MM.1S (cell line): ENCODE results near the gene RHOU.

Experiments
- CTCF ChIP-seq: fragments of 300-600 bp; sonication (generic); IDR thresholded peaks from 2 replicates; pipeline ENCODE4 v1.5.1; 2016; ENCODE audit warnings: antibody characterized with exemption, low read length, mixed read lengths
- EZH2 ChIP-seq: fragments of 300-600 bp; sonication (generic); optimal IDR thresholded peaks from 2 replicates; pipeline ENCODE3; 2017; ENCODE audit warnings: low read depth, mild to moderate bottlenecking, antibody characterized with exemption, low read length, mixed read lengths
- EZH2phosphoT487 ChIP-seq: fragments of 300-600 bp; sonication (generic); IDR thresholded peaks from 2 replicates; pipeline ENCODE4 v1.6.1; 2018; ENCODE audit warnings: antibody characterized with exemption, low read length

- TF ChIP-seq CTCF = no peak
- no peak for TF ChIP-seq EZH2
- TF ChIP-seq EZH2phosphoT487 = no peak
Measured at GRCh38 chr1:228763561-228763960, 28.3 kb downstream of the RHOU start.
